HG02840 (cell line): ENCODE measurements around the gene CPNE1.

ENCODE experiments used
- ATAC-seq: cut with Tn5 transposase; IDR thresholded peaks from one replicate; pipeline ENCODE4 v1.9.1; 2021; ENCODE audit warnings: mild to moderate bottlenecking, moderate library complexity, moderate number of reproducible peaks; ENCODE audit not compliant: unreplicated experiment, low FRiP score

The CPNE1 gene

DNA sequence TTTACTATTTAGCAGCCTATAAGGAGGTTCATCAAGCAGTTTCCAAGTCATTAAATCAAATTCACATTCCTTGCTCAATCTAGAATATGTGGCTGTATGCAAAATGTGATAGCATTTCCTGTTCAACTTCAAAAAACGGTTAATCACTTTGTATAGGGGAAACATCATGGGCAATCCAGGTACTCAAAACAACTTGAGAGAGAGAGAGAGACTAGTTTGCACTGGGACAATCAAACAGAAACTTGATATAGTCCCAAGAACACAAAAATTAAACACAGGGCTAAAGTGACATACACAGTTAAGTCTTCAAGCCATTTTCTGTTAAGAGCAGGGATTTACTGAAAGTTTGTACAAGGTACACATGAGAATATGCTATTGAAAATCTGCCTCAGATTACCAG lies 7.4 kb downstream of the CPNE1 start:
- no peak for ATAC-seq

DNA sequence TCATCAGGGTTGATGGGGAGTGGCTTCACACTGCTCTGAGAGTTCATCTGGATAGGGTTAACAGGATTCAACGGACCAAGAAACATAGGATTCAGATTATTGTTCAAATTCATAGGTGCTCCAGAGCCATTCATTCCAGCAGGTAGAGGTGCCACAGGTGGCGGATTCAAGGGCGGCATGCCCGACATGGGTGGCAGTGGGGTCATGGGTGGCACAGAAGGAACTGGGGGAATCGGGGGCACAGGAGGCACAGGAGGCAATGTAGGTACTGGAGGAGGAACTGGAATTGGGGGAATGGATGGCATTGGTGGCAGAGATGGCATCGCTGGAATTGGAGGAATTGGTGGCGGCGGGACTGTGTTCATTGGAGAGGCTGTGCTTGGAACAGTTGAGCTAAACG lies 10.3 kb downstream of the CPNE1 start:
- no peak for ATAC-seq

DNA sequence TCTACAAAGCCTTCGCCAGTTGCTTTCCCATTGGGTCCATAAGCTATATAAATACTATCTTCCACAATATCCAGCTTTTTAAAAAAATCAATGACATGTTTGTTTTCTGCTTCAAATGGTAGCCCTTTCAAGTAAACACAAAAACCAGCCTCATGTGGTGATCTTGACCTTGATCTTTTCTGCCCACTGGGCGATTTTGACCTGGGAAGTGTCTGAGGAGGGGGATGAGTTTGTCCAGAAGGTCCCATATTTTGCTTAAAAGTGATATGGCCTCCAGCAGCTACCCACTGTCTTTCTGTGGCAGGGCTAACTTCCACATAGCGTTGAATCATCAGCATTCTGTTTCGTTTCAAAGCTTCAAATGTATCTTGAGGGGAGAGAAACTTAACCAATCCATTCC lies 10.8 kb downstream of the CPNE1 start:
- no peak for ATAC-seq

DNA sequence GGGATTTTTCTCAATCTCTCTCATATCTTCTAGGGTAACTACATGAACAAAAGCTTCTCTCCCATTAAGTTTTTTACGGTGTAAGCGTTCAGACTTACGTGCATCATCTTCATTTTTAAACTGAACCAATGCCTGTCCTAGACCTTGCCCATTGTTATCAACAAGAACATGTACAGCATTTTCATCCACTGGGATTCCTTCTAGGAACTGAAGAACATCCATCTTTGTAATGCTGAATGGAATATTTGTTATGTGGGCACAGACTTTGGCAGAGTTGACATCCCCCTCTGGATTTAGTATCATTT lies 11.3 kb downstream of the CPNE1 start:
- no peak for ATAC-seq

DNA sequence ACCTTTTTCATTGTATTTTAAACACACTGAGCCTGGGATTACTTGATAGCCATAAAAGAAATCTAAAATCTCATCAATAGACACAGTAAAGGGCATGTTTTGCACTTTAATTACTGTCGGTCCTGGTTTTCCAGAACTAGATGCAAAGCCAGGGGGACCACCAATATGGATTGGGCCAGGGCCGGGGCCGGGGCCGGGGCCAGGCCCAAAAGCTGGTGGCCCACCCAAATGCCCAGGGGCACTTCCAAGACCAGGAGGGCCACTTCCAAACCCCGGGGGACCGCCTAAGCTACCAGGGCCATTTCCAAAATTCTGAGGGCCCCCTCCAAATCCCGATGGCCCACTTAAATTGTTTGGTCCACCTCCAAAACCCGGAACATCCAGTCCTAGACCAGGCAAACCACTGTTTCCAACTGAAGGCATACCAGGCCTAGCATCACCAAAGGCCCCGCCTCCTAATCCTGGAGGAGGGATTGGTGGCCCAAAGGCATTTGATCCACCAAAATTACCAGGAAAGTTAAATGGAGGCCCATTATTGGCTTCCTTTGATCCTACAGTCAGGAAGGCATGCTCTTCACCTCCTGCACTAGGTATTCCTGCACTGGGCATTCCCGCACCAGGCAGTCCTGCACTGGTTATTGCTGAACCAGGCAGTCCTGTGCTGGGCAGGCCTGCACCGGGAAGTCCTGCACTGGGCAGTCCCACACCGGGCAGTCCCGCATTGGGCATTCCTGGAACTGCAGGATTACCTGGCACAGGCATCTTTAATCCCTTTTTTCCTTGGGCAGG lies 11.9 kb downstream of the CPNE1 start:
- ATAC-seq = no peak

DNA sequence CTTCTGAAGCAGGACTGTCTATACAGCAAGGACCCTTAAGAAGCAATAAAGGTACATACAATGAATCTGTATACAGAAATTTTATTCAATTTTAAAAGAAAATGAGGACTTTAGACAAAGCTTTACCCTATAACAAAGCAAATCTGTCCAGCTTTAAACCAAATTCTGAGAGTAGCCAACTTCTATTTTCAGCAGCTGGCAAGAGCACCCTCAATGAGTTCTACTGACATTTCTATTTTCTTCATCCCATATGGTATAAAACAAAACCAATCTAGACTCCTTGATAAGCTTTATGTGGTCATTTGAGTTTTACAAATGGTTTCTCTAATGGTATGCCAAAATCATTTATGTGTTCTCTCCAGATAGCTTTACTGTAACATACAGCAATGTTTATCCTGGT lies 12.7 kb downstream of the CPNE1 start:
- ATAC-seq = no peak

DNA sequence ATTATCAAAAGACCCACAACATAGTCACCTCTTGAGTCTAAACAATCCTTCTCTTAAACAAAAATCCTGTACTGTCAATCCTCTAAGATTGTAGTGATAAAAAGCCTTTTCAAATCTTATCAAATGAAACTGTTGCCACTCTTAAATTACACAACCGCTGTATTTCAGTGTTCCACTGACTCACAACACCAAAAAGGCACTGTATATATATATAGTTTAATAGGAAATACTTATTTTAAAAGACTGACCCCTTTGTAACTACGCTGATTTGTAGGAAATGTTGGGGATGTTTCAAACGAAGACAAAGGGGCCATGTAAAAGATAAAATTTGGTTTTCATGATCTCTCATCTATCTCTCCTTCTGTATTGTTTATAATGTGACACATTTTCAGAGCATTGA lies 14.1 kb downstream of the CPNE1 start:
- ATAC-seq = no peak

DNA sequence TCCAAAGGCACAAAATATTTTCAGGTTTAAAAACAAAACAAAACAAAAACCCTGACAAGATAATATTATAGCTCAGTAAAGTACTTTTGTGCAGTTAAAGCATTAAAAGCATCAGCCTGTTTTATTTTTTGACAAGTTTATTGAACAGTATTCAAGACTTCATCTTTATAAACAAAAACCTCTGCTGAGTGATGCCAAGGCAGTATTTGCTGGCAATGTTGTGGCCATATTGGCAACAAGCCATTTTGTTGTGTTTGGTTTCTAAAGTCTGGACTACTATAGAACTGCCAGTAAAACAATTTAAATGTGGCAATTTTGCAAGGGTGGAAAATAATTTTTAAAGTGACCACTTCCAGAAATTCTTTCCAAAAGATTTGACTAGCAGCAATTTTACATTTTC lies 15.9 kb downstream of the CPNE1 start:
- ATAC-seq = no peak

DNA sequence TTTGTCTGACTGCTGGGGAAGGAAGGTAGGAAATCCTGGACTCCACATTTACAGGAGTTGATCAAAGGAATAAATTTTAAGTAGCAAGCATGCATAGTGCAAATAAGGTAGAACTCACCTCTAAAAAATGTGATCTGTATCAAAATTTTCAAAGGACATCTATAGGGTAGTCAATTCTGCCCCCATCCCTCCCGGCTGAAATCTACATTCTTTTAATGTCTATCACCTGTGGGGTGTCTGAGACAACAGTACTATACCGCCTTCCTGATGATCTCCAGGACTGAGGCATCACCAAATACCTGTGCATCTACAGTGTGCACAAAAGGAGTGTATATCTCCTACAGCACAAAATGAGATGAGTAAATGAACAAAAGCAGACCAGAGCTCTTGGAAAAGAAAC lies 19.9 kb downstream of the CPNE1 start:
- ATAC-seq = no peak

DNA sequence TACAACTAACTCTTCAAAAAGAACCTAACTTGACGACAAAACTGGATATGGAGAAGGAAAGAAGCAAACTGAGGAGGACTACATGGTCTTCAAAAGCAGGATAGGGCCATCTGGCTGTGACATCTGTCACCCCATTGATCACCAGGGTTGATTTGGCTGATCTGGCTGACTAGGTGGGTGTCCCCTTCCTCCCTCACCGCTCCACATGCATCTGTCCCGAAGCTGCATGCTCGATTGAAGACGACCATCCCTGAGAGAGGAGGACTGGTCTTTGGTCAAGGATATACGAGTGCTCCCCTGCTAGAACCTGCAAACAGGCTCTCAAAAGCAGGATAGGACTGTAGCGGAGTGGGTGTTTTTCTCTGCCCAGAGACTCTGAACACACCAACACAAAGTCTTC lies 21.7 kb downstream of the CPNE1 start:
- ATAC-seq = no peak

DNA sequence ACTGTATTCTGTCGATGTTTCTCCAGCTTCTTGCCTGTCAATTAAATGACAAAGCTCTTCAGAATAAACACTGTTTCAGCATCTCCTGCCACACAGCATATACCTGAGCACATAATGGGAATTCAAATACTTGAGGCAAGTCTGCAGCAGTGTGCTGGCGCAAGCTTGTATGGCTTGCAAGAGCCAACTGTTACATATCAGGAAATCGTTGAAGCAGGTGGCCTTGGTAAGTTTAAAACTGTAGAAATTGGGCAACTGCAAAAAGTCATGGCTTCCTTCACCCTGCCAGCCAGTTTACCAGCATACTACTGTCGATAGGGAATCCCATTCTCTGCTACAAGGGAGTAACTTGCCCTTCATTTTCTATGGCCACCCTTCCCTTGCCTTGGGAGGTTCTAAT lies 23.0 kb downstream of the CPNE1 start:
- no peak for ATAC-seq

DNA sequence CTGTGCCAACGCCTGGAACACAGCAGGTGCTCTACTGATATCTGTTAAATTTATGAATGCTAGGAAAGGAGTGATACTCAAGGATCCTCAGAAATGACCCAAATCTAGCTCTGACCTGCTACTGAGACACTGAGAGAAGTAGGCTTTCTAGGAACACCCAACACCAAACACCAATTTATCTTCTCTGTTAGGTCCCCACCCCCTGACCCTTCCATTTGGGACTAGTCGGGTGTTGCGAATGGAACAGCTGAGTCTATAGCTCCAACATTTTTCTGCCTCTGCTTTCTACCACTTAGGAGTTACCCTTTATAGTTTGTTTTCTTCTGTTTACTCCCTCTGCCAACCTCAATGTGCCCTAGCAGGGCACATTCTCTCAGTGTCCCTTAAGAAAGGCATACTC lies 24.0 kb downstream of the CPNE1 start:
- no peak for ATAC-seq

DNA sequence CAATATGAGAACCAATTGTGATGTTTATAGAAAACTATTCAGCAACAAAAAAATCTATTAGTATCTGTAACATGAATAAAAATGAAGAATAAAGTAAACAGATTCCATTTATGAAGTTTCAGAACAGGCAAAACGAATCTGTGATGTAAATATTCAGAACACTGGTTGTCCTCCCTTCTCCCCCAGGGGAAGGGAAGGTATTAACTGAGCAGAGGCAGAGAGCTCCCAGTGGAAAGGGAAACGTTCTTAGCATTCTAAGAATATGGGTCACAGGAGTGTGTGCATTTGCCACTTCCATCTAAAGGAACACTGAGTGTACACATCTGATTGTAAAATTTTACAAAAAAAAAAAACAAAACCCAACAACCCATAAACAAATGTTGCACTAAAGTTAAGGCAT lies 25.9 kb downstream of the CPNE1 start:
- no peak for ATAC-seq

DNA sequence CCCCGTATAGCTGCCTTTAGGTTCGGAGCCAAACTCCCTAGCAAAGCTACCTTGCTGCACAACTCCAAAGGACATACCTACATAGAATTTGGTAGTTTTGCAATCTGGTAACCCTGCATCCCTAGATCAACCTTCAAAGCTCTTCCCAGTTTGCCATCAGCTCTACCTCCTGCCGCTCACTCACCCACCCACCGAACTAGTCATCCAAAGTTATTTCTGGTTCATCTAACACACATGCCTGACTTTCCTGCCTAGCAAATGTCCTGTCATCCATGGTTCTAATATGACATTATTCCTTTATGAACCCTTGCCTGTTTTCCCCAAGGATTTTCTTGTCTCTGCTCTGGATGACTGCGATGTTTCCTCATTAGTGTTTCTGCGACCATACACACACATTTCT lies 27.4 kb downstream of the CPNE1 start:
- no peak for ATAC-seq

DNA sequence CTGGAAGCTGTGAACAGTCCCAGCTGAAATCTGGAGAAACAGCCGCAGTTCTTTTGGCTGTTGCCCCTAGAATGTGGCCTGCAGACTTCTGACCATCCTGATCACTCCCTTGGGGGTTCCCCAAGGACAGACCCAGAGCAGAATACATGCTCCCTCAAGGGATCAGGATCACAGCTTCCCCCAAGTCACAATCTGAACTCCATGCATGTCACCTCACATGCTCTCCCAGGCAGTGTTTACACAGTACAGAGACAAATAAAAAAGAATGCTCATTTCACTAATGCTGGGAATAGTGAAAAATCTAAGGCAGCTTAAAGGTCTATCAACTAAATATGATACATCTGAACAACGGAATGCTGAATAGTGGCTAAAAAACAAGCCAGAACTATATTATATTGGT lies 28.6 kb downstream of the CPNE1 start:
- no peak for ATAC-seq

DNA sequence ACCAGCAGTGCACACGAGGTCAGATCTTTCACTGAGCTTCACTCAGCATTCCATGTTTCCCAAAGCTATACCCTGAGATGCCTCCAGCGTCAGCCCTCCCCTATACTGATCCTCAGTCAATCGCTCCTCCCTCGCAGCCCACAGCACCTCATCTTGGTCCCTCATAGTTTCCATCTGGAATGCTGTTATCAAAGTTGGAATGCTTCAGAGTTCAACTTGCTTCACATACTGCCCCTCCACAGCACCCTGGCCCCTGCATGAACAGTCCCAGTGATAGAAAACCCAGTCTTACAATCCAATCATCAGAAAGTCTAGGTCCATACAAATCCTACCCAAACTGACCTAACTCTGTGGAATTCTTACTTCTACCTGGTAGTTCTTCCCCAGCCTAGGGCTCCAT lies 29.0 kb downstream of the CPNE1 start:
- ATAC-seq = no peak

DNA sequence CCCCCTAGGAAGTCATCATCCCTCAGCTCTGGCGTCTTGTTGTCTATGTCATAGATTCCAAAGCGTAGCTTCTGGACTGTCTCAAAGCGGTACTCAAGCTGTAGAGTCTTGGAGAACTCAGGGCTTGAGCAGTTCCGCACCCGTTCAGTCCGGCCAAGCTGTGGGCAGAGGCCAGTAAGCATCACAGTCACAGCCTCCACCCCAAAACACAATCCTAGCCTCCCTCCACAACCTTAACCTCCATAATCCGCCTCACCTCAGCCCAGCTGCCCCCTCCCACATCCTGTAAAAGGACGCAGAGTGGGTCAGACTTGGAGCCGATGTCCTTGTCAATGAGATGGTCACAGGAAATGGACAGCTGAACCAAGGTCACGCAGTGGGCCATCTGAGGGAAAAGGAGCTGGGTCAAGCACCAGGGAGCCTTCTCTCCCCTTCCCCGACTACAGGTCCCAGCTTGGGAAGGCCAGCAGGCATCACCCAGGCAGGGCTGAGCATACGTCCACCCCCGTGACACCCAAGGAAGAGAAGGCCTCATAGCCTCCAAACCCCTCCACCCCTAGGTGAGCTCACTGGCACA lies 32.1 kb downstream of the CPNE1 start:
- ATAC-seq = no peak

DNA sequence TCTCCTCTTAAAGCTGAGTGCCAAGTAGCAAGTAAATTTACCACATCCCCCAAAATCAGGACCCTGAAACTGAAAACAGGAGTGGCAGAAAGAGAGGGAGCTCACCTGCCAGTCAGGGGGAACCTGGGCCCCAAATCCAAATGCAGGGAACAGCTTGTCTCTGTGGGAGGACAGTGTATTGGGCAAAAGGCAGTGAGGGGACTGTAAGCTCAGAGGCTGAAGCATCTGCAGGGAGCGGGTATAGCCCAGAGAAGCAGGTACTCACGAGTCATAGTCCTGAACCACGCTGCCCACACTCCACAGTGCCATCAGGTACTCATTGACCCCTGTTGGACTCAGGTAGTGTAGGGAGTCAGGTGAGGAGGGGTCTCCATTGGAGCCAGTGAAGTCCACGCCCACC lies 34.1 kb downstream of the CPNE1 start:
- ATAC-seq = no peak

DNA sequence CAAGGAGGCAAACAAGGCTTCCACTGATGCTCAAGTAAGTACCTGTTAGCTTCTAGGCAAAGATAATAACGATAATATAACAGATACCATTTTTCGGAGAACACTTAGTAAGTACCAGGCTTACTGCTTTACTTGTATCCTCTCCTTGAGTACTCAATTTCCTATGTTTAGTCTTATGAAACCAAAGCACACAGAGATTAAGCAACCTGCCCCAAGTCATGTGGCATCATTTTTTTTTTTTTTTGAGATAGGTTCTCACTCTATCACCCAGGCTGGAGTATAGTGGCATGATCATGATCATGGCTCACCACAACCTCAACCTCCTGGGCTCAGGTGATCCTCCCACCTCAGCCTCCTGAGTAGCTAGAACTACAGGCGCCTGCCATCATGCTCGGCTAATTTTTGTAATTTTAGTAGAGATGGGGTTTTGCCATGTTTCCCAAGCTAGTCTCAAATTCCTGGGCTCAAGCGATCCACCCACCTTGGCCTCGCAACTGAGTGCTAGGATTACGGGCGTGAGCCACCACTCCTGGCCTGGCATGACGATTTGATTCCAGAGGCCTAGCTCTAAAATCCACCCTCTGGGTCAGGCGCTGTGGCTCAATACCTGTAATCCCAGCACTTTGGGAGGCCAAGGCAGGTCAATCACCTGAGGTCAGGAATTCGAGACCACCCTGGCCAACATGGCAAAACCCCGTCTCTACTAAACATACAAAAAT lies 35.1 kb downstream of the CPNE1 start:
- ATAC-seq = no peak

DNA sequence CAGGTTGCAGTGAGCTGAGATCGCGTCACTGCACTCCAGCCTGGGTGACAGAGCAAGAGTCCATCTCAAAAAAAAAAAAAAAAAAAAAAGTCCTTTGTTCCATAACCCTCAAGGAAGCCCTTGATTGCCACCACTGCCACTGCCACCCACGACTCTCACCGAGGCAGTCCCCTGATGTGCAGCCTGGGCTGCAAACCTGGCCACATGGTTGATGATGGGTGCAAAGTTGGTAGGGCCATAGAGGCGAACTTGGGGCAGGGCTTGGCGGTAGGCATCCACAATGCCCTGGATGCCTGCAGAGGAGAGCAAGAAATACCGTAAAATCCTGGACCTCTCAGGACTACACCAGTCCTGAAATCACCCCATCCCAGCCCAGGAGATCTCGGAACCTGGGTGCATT lies 37.6 kb downstream of the CPNE1 start:
- no peak for ATAC-seq

DNA sequence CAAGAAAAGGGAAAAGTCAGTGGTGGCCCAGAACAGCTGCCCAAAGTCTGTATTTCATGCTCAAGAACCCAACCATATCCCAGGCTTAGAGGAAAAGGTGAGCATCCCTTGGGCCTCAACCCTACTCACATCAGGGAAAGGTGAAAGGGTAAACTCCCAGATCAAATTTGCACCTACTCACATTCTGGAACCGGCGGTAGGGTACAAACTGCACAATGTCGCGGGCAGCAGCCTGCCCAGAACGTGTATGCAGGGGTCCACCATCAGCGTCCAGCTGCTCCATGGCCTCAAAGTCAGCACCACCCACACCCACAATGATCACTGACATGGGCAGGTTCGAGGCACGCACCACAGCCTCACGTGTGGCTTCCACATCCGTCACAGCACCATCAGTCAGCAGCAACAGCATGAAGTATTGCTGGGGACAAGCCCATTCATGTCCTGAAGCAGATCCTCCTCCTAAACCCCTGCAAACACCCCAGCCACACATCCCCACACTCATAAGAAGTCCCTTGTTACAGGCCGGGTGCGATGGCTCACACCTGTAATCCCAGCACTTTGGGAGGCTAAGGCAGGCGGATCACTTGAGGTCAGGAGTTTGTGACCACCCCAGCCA lies 38.2 kb downstream of the CPNE1 start:
- no peak for ATAC-seq
